Testis (tissue), 5 donors: ENCODE data around the gene C22orf31. TPM values are rescaled to one million over a fixed set of nuclear protein-coding genes. Genes with fewer than 3 reads are reported as not detected.

Source experiments
- DNase-seq: peaks from one replicate; pipeline ENCODE4 v3.0.0-alpha.2; 2019
- H3K27ac ChIP-seq, 2 donors: fragments of 200-600 bp; sonication (generic); one replicate each; pipeline ENCODE4 v1.5.1; 2019
- H3K27me3 ChIP-seq: fragments of 200-600 bp; sonication (generic); one replicate; pipeline ENCODE4 v1.5.1; 2019
- H3K36me3 ChIP-seq: fragments of 200-600 bp; sonication (generic); one replicate; pipeline ENCODE4 v1.5.1; 2017; ENCODE audit warnings: low read depth; ENCODE audit errors: missing control alignments
- H3K4me1 ChIP-seq: fragments of 200-600 bp; sonication (generic); one replicate; pipeline ENCODE4 v1.5.1; 2019
- H3K4me3 ChIP-seq, 2 donors: fragments of 200-600 bp; sonication (generic); one replicate each; pipeline ENCODE4 v1.5.1; 2017 to 2019
- H3K9me3 ChIP-seq: fragments of 200-600 bp; sonication (generic); one replicate; pipeline ENCODE4 v1.5.1; 2017
- POLR2A ChIP-seq: fragments of 450-650 bp; IDR thresholded peaks from one replicate; pipeline ENCODE4 v1.6.1; 2017; ENCODE audit warnings: antibody characterized with exemption, mild to moderate bottlenecking, moderate library complexity
- WGBS, 2 donors: methylation state at CpG; one replicate each; pipeline ENCODE4 v1.1.5; 2018; 5-methylcytosine and 5-hydroxymethylcytosine counted together
- intact Hi-C: fragments of 100-400 bp; cut with DNase I; formaldehyde crosslinking; loops from one replicate; pipeline ENCODE4 v1.15.1; 2023; ENCODE audit warnings: low total_unique reads
- long read RNA-seq, 2 donors: transcript quantifications; one replicate each; lab custom pipeline, GENCODE V29; 2026
- polyA plus RNA-seq: library from polyadenylated mRNA; stranded (reverse); fragments of 350-450 nt; fragmentation: Illumina TruSeq; extraction: RNeasy Lipid Tissue Mini Kit (QIAGEN cat#74804); gene quantifications from one replicate; pipeline ENCODE4 v1.2.3, GENCODE V29; 2014; ENCODE audit warnings: low read depth, low replicate concordance; ENCODE audit not compliant: insufficient read depth
- total RNA-seq, 2 donors: library from RNA; depleted of rRNA; stranded (reverse); fragments of >200 nt; gene quantifications; one replicate each; pipeline ENCODE4 v1.2.3, GENCODE V29; 2016
- TF ChIP-seq, protein P1 (sequence below), 3 experiments: fragments of 450-650 bp in 2 of 3; fragments of 200-600 bp in 1 of 3; sonication (generic) in 1 of 3; IDR thresholded peaks; one replicate each; pipeline ENCODE4 v1.5.1; 2016 to 2019; ENCODE audit warnings: antibody characterized with exemption in 3 of 3, mild to moderate bottlenecking in 2 of 3, moderate library complexity in 1 of 3

Gene C22orf31
- 10 to 100 TPM in 1 of 2 donors, 1 to 10 TPM in 1; 1.8 to 10.9 TPM for total RNA-seq
- polyA plus RNA-seq = 4.5 TPM
- long read RNA-seq, donor 1 = 0 reads
- long read RNA-seq, donor 2 = 0 reads

DNA sequence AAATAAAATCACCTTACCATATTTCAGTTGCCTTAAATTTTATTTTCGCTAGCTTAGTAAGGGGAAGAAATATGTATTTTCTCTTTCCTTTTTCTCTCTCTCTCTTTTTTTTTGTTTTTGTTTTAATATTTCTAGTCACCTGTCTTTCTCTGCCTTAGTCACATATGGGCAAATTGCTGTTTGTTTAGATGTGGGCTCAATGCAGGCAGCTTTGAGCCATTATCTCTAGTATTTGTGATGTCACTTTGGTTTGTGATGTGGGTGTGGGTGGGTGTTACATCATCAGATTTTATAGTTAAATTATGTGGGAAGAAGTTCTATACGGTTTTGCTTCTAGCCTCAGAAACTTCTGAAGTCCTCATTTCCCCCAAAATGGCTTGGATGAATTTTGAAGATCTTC is at the start of gene C22orf31:
C22orf31 (minus strand) TSS at position 59 of the 400 bp plus-strand sequence; CDS start at position 20, 39 bp downstream.
- no peaks in the 10 kb centered on the region for H3K9me3 ChIP-seq
- H3K27me3 ChIP-seq = no peaks in the 10 kb centered on the region
- H3K4me3 ChIP-seq = no peak within 1 kb of the TSS
- no peak for DNase-seq
- no peaks in the 10 kb centered on the region for H3K36me3 ChIP-seq
- 59 to 65% methylated on average over 2 of the region's 2 CpGs for WGBS, 2 donors
- H3K27ac ChIP-seq = no peak within 1 kb of the TSS
- intact Hi-C loops = no loop called here
- TF ChIP-seq, protein P1, sequence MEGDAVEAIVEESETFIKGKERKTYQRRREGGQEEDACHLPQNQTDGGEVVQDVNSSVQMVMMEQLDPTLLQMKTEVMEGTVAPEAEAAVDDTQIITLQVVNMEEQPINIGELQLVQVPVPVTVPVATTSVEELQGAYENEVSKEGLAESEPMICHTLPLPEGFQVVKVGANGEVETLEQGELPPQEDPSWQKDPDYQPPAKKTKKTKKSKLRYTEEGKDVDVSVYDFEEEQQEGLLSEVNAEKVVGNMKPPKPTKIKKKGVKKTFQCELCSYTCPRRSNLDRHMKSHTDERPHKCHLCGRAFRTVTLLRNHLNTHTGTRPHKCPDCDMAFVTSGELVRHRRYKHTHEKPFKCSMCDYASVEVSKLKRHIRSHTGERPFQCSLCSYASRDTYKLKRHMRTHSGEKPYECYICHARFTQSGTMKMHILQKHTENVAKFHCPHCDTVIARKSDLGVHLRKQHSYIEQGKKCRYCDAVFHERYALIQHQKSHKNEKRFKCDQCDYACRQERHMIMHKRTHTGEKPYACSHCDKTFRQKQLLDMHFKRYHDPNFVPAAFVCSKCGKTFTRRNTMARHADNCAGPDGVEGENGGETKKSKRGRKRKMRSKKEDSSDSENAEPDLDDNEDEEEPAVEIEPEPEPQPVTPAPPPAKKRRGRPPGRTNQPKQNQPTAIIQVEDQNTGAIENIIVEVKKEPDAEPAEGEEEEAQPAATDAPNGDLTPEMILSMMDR (IDR thresholded peaks at IDR 0.05) = no peak
- H3K4me1 ChIP-seq = no peaks in the 10 kb centered on the region

DNA sequence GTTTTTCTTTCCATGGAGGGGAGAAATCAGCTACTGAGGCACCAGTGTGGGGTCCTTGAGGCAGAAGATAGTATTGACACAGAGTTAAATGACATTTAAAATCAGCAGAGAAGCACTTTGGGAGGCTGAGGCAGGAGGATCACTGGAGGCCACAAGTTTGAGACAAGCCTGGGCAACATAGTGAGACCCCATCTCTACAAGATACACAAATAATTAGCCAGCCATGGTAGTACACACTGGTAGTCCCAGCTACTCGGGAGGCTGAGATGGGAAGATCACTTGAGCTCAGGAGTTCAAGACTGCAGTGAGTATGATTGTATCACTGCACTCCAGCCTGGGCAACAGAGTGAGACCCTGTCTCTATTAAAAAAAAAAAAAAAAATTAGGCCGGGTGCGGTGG is 49.3 kb upstream of the C22orf31 start:
- TF ChIP-seq, protein P1 (IDR thresholded peaks at IDR 0.05) = no peak
- no peak for TF ChIP-seq POLR2A
- Histone ChIP-seq H3K9me3 (no peaks in the 10 kb centered on the region), H3K4me3 (no peak overlapping the region), H3K36me3 (no peaks in the 10 kb centered on the region), H3K4me1 (peaks cover 8% of the 10 kb centered on the region), H3K27ac (no peak overlapping the region), H3K27me3 (no peaks in the 10 kb centered on the region)
- DNase-seq = no peak
- intact Hi-C loops = no loop called here
- WGBS, 2 donors = 94% methylated on average over 3 of the region's 3 CpGs

DNA sequence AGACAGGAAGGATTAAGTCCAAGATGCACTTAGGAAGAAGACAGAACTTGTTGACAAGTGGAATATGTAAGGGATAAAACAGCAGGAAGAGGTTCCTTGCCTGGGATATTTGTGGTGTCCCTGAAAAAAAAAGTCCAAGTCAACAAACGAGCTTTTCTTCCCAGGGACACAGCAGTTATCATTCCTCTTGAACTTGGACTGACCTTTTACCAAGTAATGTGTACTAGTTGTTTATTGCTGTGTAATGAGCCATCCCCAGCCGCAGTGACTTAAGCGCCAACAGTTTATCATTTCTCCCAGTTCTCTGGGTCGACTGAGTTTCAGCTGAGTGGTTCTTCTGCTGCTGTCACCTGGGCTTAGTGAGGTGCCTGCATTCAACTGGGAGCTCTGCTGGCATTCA is 48.2 kb upstream of the C22orf31 start:
- H3K27ac ChIP-seq = no peak overlapping the region
- H3K9me3 ChIP-seq = no peaks in the 10 kb centered on the region
- H3K4me3 ChIP-seq = no peak overlapping the region
- H3K27me3 ChIP-seq = no peaks in the 10 kb centered on the region
- no peak for DNase-seq
- intact Hi-C loops = no loop called here
- H3K36me3 ChIP-seq = no peaks in the 10 kb centered on the region
- peaks cover 6% of the 10 kb centered on the region for H3K4me1 ChIP-seq
- TF ChIP-seq, protein P1 (IDR thresholded peaks at IDR 0.05) = no peak
- TF ChIP-seq POLR2A = no peak
- WGBS, 2 donors = 42 to 52% methylated on average over 4 of the region's 4 CpGs

DNA sequence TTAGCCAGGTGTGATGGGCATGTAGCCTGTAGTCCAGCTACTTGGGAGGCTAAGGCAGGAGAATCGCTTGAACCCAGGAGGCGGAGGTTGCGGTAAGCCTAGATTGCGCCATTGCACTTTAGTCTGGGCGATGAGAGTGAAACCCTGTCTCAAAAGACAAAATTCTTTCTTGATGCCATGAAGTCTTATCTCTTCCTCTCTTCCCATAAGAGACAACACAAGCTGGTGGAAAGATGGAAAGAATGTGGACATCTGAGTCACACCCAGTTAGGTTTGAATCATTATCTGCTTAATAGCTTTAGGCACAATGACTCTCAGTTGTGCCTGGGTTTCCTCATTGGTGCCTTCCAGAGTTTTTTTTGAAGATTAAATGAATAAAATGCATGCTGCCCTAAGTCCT is 46.5 kb upstream of the C22orf31 start:
- no peaks in the 10 kb centered on the region for H3K27me3 ChIP-seq
- no peaks in the 10 kb centered on the region for H3K9me3 ChIP-seq
- TF ChIP-seq, protein P1 (IDR thresholded peaks at IDR 0.05) = no peak
- TF ChIP-seq POLR2A = no peak
- peaks cover 6% of the 10 kb centered on the region for H3K4me1 ChIP-seq
- no peak overlapping the region for H3K4me3 ChIP-seq
- intact Hi-C loops = no loop called here
- WGBS, 2 donors = 92 to 100% methylated on average over 5 of the region's 5 CpGs
- H3K36me3 ChIP-seq = no peaks in the 10 kb centered on the region
- H3K27ac ChIP-seq = no peak overlapping the region
- no peak for DNase-seq

DNA sequence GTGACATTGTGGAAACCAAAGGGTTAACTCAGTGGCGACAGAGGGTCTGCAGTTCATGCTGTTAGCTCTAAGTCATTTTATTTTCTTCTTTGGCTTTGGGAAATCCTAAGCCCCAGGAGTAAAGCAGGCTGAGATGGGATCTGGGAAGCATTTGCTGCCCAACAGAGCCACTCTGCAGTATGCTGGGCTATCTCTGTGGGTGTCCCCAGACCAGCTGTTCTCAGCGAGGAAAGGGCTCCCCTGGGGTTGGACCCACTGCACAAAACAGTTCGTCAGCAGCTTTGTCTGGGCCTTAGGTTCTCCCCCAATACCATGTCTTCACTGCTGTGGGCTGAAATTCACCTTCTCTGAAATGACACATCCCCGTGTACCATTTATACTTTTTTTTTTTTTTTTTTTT is 45.2 kb upstream of the C22orf31 start:
- Histone ChIP-seq H3K4me3 (no peak overlapping the region), H3K9me3 (no peaks in the 10 kb centered on the region), H3K4me1 (peaks cover 6% of the 10 kb centered on the region), H3K27me3 (no peaks in the 10 kb centered on the region), H3K27ac (no peak overlapping the region), H3K36me3 (no peaks in the 10 kb centered on the region)
- intact Hi-C loops = no loop called here
- no peak for DNase-seq
- TF ChIP-seq, protein P1 (IDR thresholded peaks at IDR 0.05) = no peak
- TF ChIP-seq POLR2A = no peak
- whole genome bisulfite sequencing, 2 donors = 55 to 57% methylated on average over 4 of the region's 4 CpGs
